ENCODE results near the gene GBGT1. TPM values are rescaled to one million over a fixed set of nuclear protein-coding genes. Genes with fewer than 3 reads are reported as not detected.

Gene GBGT1
- total and polyA plus RNA-seq, 10 donors = 9.2 to 52.8 (median 30.7) TPM

- peak; percentile 22 for DNase-seq
- no peaks in the 10 kb centered on the region for H3K9me3 ChIP-seq
- TF ChIP-seq POLR2AphosphoS5 (IDR thresholded peaks at IDR 0.05) (no peak), POLR2A (IDR thresholded peaks at IDR 0.05) (no peak)
- TF ChIP-seq, protein P1, sequence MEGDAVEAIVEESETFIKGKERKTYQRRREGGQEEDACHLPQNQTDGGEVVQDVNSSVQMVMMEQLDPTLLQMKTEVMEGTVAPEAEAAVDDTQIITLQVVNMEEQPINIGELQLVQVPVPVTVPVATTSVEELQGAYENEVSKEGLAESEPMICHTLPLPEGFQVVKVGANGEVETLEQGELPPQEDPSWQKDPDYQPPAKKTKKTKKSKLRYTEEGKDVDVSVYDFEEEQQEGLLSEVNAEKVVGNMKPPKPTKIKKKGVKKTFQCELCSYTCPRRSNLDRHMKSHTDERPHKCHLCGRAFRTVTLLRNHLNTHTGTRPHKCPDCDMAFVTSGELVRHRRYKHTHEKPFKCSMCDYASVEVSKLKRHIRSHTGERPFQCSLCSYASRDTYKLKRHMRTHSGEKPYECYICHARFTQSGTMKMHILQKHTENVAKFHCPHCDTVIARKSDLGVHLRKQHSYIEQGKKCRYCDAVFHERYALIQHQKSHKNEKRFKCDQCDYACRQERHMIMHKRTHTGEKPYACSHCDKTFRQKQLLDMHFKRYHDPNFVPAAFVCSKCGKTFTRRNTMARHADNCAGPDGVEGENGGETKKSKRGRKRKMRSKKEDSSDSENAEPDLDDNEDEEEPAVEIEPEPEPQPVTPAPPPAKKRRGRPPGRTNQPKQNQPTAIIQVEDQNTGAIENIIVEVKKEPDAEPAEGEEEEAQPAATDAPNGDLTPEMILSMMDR (IDR thresholded peaks at IDR 0.05 in 8 of 11, conservative IDR thresholded peaks at IDR 0.05 in 3 of 11) = no peak
- H3K27ac ChIP-seq = no peak overlapping the region
- 67 to 96% (median 88%) methylated on average over 1 to 3 of the region's 3 CpGs for WGBS, 5 donors
- H3K36me3 ChIP-seq = no peaks in the 10 kb centered on the region
- H3K4me1 ChIP-seq = peaks cover 9 to 37% (median 21%) of the 10 kb centered on the region in 6 donors
- intact Hi-C loops (cut with DNase I; ENCODE audit: low total_unique reads) = no loop called here
- peaks cover 0 to 33% (median 14%) of the 10 kb centered on the region in 7 donors for H3K27me3 ChIP-seq (replicated peaks in 1 of 7)
- no peak overlapping the region for H3K4me3 ChIP-seq
These were observed 4.1 kb upstream of the GBGT1 start for GRCh38 chr9:133167769-133168168.

DNA sequence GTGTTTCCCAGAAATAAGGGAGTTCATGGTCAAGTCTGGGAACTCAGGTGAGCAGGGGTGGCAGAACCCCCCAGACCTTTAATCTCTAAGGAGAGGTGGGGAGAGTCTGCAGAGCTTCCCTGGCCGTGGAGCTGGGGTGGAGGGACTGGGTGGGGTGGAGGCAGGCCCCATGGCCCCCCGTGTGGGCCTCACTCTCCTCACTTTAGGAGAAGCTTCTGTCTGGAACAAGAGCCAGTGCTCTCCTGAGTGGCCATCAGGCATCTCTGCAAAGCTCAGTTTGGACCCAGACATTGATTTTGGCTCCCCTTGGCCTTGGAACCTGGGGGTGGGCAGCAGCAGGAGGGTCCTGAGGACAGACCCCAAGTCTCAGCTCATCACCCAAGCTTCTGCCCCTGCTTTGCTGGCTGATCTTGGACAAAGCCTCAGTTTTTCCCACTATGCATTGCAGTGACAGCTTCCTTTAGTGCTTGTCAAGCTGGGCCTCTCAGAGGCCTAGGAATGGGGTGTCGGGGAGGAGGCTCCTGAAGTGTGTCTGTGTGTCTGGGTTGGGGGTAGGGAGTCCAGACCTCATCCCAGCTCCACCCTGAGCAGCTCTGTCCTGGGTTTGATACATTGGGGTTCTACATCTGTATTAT lies 3.5 kb upstream of the GBGT1 start:
- no peaks in the 10 kb centered on the region for H3K36me3 ChIP-seq
- H3K27me3 ChIP-seq (replicated peaks in 1 of 7) = peaks cover 0 to 38% (median 14%) of the 10 kb centered on the region in 7 donors
- WGBS, 5 donors = 61 to 89% (median 77%) methylated on average over 3 of the region's 3 CpGs
- no peak overlapping the region for H3K4me3 ChIP-seq
- H3K27ac ChIP-seq = no peak overlapping the region
- H3K9me3 ChIP-seq = no peaks in the 10 kb centered on the region
- H3K4me1 ChIP-seq = peaks cover 10 to 43% (median 27%) of the 10 kb centered on the region in 6 donors
- intact Hi-C loops (cut with DNase I; ENCODE audit: low total_unique reads) = no loop called here
- DNase-seq = peak; percentile 65
- TF ChIP-seq, protein P1 (IDR thresholded peaks at IDR 0.05 in 8 of 11, conservative IDR thresholded peaks at IDR 0.05 in 3 of 11) = no peak
- TF ChIP-seq POLR2AphosphoS5 (IDR thresholded peaks at IDR 0.05) (no peak), POLR2A (IDR thresholded peaks at IDR 0.05) (no peak)

- peaks cover 10 to 42% (median 29%) of the 10 kb centered on the region in 6 donors for H3K4me1 ChIP-seq
- no peak overlapping the region for H3K4me3 ChIP-seq
- TF ChIP-seq POLR2A (IDR thresholded peaks at IDR 0.05) = no peak
- TF ChIP-seq, protein P1 (IDR thresholded peaks at IDR 0.05 in 8 of 11, conservative IDR thresholded peaks at IDR 0.05 in 3 of 11) = no peak
- TF ChIP-seq POLR2AphosphoS5 (IDR thresholded peaks at IDR 0.05) = no peak
- intact Hi-C loops (cut with DNase I; ENCODE audit: low total_unique reads) = no loop called here
- H3K27me3 ChIP-seq (replicated peaks in 1 of 7) = peaks cover 0 to 35% (median 13%) of the 10 kb centered on the region in 7 donors
- no peaks in the 10 kb centered on the region for H3K36me3 ChIP-seq
- H3K27ac ChIP-seq = no peak overlapping the region
- peak; percentile 75 for DNase-seq
- H3K9me3 ChIP-seq = no peaks in the 10 kb centered on the region
- WGBS, 5 donors = 84 to 88% (median 87%) methylated on average over 17 of the region's 17 CpGs
These were observed 2.7 kb upstream of the GBGT1 start for GRCh38 chr9:133166392-133166791.

DNA sequence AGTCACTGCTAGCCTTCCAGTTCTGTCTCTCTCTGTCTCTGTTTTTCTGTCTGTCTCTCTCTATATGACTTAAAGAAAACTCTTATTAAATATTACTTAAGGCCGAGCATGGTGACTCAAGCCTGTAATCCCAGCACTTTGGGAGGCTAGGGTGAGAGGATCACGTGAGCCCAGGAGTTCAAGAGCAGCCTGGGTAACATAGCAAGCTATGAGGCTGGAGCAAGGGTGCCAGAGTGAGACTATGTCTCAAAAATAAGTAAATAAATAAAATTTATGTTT lies 1.7 kb upstream of the GBGT1 start:
- Histone ChIP-seq H3K27me3 (replicated peaks in 1 of 7) (peaks cover 0 to 29% (median 7%) of the 10 kb centered on the region in 7 donors), H3K36me3 (peaks cover 0 to 2% (median 0%) of the 10 kb centered on the region in 6 donors), H3K9me3 (no peaks in the 10 kb centered on the region), H3K27ac (no peak overlapping the region), H3K4me1 (peaks cover 10 to 42% (median 32%) of the 10 kb centered on the region in 6 donors), H3K4me3 (no peak overlapping the region)
- DNase-seq = peak; percentile 1
- no peak for TF ChIP-seq POLR2AphosphoS5 (IDR thresholded peaks at IDR 0.05)
- no peak for TF ChIP-seq POLR2A (IDR thresholded peaks at IDR 0.05)
- TF ChIP-seq, protein P1 (IDR thresholded peaks at IDR 0.05 in 8 of 11, conservative IDR thresholded peaks at IDR 0.05 in 3 of 11) = no peak
- intact Hi-C loops (cut with DNase I; ENCODE audit: low total_unique reads) = no loop called here
- WGBS, 5 donors = 86 to 94% (median 92%) methylated on average over 2 of the region's 2 CpGs

Data from spleen (tissue), 11 donors.